Peyer's patch (tissue), 4 donors: ENCODE results near the gene ATRIP. TPM values are rescaled to one million over a fixed set of nuclear protein-coding genes. Genes with fewer than 3 reads are reported as not detected.

ENCODE experiments used
- DNase-seq, 3 donors: peaks; one replicate each; pipeline ENCODE4 v3.0.0-alpha.2; 2017 to 2019
- H3K27ac ChIP-seq, 4 donors: fragments of 200-600 bp; sonication (generic); one replicate each; pipeline ENCODE4 v1.5.1; 2016 to 2019
- H3K27me3 ChIP-seq, 2 donors: fragments of 200-600 bp; sonication (generic); one replicate each; pipeline ENCODE4 v1.5.1; 2019
- H3K36me3 ChIP-seq, 3 donors: fragments of 200-600 bp; sonication (generic); one replicate each; pipeline ENCODE4 v1.5.1; 2016 to 2019
- H3K4me1 ChIP-seq, 4 donors: fragments of 200-600 bp; sonication (generic); one replicate each; pipeline ENCODE4 v1.5.1; 2016 to 2019
- H3K4me3 ChIP-seq, 4 donors: fragments of 200-600 bp; sonication (generic); 1 replicate in 3 of 4; 2 replicates in 1 of 4; pipeline ENCODE4 v1.5.1; 2016 to 2019; ENCODE audit warnings: mild to moderate bottlenecking in 1 of 4
- H3K9me3 ChIP-seq, 4 donors: fragments of 200-600 bp; sonication (generic); one replicate each; pipeline ENCODE4 v1.5.1; 2016 to 2019; ENCODE audit warnings: mild to moderate bottlenecking in 1 of 4
- POLR2A ChIP-seq, 2 donors: fragments of 450-650 bp; IDR thresholded peaks; one replicate each; pipeline ENCODE4 v1.5.1; 2017; ENCODE audit warnings: antibody characterized with exemption in 2 of 2, mild to moderate bottlenecking in 2 of 2, moderate library complexity in 2 of 2
- total RNA-seq, 4 donors: library from RNA; depleted of rRNA; stranded (reverse); fragments of >200 nt; gene quantifications; one replicate each; pipeline ENCODE4 v1.1.0, GENCODE V29; 2016
- TF ChIP-seq, protein P1 (sequence below), 6 experiments: fragments of 450-650 bp in 4 of 6; fragments of 200-600 bp in 2 of 6; sonication (generic) in 1 of 6; IDR thresholded peaks; one replicate each; pipeline ENCODE4 v1.5.1; 2017 to 2019; ENCODE audit warnings: antibody characterized with exemption in 6 of 6, mild to moderate bottlenecking in 3 of 6, moderate library complexity in 1 of 6

Gene ATRIP
- total RNA-seq, 4 donors from 2014 or later = 2.6 to 13.2 (median 6.0) TPM

DNA sequence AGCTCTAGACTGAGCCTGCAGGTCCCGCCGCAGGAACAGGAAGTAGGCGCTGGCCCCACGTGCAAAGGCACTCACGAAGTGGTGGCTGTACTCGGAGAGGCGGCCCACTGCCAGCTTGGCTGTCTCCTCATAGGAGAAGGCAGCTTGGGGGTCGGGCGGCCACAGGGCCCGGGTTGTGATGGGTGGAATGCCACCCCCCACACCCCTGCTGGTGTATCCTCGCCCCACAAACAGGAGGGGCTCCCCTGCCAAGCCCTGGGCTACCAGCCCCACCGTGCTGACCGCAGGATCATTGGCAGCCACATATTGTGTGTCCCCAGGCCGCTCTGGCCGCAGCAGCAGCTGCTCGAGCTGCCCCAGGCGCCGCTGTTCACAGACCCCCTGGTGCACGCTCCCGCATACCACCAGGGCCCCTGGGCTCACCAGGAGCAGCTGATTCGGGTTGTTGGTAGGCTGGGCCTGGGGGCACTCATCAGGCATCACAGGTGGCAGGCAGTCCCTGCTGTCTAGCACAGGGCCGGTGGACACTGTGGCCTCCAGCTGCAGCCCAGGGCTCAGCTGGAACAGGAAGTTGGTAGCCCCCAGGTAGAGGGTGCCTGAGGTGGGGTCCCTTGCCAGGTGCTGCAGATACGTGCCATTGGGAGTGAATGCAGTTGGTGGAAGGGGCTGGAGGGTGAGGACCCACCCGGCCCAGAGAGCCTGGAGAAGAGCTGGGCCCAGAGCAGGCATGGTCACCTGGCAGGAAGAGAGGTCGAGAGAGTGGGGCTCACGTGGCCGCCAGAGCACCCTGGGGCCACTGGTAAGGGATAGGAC is 22.4 kb upstream of the ATRIP start:
- no peak overlapping the region for H3K27ac ChIP-seq
- H3K4me3 ChIP-seq = no peak overlapping the region
- H3K36me3 ChIP-seq = peaks cover 0 to 39% (median 0%) of the 10 kb centered on the region in 3 donors
- no peak for TF ChIP-seq POLR2A (IDR thresholded peaks at IDR 0.05)
- TF ChIP-seq, protein P1, sequence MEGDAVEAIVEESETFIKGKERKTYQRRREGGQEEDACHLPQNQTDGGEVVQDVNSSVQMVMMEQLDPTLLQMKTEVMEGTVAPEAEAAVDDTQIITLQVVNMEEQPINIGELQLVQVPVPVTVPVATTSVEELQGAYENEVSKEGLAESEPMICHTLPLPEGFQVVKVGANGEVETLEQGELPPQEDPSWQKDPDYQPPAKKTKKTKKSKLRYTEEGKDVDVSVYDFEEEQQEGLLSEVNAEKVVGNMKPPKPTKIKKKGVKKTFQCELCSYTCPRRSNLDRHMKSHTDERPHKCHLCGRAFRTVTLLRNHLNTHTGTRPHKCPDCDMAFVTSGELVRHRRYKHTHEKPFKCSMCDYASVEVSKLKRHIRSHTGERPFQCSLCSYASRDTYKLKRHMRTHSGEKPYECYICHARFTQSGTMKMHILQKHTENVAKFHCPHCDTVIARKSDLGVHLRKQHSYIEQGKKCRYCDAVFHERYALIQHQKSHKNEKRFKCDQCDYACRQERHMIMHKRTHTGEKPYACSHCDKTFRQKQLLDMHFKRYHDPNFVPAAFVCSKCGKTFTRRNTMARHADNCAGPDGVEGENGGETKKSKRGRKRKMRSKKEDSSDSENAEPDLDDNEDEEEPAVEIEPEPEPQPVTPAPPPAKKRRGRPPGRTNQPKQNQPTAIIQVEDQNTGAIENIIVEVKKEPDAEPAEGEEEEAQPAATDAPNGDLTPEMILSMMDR (IDR thresholded peaks at IDR 0.05) = no peak
- no peaks in the 10 kb centered on the region for H3K27me3 ChIP-seq
- H3K9me3 ChIP-seq = no peaks in the 10 kb centered on the region
- H3K4me1 ChIP-seq = peaks cover 0 to 32% (median 2%) of the 10 kb centered on the region in 4 donors
- no peak for DNase-seq

DNA sequence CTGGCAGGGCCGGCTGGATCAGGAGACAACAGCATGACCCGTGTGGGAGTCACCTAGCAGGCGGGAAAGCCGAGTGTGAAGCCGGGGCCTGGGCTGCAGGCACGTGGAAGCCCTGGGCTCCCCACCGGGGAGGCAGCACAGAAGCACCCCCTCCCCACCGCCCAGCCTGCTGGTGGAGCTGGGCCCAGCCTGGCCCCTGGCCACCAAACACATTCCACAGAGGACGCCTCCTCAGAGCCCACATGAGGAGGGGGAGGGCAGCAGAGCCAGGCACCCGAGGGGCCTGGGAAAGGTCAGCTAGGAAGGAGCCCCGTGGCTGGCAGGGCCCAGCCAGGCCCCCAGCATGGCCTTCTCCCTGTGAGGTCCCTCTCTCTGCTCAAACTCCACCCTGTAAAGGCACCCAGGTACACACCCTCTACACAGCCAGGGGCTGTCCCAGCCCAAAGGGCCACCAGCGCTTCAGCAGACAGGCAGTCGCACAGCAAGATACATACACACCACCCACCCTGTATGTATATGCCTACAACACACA is 21.2 kb upstream of the ATRIP start:
- no peak for DNase-seq
- H3K36me3 ChIP-seq = peaks cover 0 to 27% (median 0%) of the 10 kb centered on the region in 3 donors
- H3K27me3 ChIP-seq = no peaks in the 10 kb centered on the region
- no peak for TF ChIP-seq POLR2A (IDR thresholded peaks at IDR 0.05)
- TF ChIP-seq, protein P1 (IDR thresholded peaks at IDR 0.05) = no peak
- peak overlapping the region in 2 of 4 donors; percentile 13 to 44 for H3K27ac ChIP-seq
- no peaks in the 10 kb centered on the region for H3K9me3 ChIP-seq
- H3K4me1 ChIP-seq = peaks cover 0 to 37% (median 9%) of the 10 kb centered on the region in 4 donors
- H3K4me3 ChIP-seq = no peak overlapping the region

DNA sequence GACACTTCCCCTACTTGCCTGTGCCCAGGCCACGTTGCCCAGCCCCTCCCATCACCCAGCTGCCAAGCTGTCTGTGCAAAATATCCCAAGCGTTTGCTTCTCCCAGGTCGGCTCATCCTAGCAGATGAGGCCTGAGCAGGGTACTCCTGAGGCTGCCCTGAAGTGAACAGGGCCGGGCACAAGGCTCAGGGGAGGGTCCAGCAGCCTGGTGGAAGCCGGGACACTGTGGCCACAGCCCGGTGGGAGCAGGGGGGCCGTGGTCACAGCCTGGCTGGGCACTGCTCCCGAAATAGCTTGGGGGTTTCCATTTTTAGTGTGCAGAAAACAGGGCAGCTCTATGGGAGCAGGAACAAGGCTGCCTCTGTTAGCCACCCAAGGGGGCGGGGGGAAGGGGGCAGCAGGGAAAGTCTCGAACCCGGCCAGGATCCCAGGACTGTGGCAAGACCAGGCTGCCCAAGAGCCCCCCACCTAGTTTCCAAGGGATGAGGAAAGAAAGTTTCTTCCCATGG is 20.1 kb upstream of the ATRIP start:
- Histone ChIP-seq H3K27me3 (no peaks in the 10 kb centered on the region), H3K9me3 (no peaks in the 10 kb centered on the region), H3K4me3 (peak overlapping the region in 1 of 4 donors; percentile 78), H3K27ac (peak overlapping the region in 3 of 4 donors; percentile 38 to 95 (median 45)), H3K4me1 (peaks cover 0 to 46% (median 10%) of the 10 kb centered on the region in 4 donors), H3K36me3 (peaks cover 0 to 22% (median 0%) of the 10 kb centered on the region in 3 donors)
- no peak for DNase-seq
- TF ChIP-seq POLR2A (IDR thresholded peaks at IDR 0.05) = no peak
- TF ChIP-seq, protein P1 (IDR thresholded peaks at IDR 0.05) = no peak

DNA sequence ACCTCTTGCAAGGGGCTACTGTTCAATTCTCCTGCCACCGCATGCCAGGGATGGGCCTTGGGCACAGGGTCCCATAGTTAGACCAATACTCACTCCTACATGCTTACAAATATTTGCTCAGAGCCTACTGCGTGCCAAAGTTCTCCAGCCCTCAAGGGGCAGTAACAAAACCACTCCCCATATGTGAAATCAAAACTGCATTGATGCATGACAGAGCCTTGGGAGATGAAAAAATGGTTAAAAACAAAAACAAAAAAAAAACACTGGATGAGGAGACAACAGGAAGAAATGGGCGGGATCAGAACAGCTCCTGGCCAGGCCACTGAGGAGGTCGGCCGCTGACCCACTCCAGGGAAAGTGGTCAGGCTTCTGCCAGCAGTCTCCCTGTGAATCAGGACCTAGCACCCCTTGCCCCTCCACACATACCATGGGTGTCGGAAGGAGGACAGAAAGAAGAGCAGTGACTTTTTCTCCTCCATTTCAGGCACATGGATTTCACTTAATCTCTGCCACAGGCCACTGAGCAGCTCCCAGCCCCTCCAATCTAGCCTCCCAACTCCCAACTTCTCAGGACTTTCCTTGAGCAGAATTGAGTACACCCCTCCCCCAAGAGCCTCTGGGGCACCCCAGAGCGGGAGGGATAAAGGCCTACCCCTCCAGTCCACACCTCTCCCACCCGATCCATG is 19.4 kb upstream of the ATRIP start:
- Histone ChIP-seq H3K9me3 (no peaks in the 10 kb centered on the region), H3K27ac (peak overlapping the region; percentile 38 to 98 (median 88)), H3K4me1 (peaks cover 0 to 46% (median 10%) of the 10 kb centered on the region in 4 donors), H3K4me3 (peak overlapping the region in 2 of 4 donors; percentile 78 to 99), H3K36me3 (peaks cover 0 to 17% (median 0%) of the 10 kb centered on the region in 3 donors), H3K27me3 (no peaks in the 10 kb centered on the region)
- no peak for TF ChIP-seq POLR2A (IDR thresholded peaks at IDR 0.05)
- TF ChIP-seq, protein P1 (IDR thresholded peaks at IDR 0.05) = no peak
- DNase-seq = peak in 1 of 3 donors; percentile 43

DNA sequence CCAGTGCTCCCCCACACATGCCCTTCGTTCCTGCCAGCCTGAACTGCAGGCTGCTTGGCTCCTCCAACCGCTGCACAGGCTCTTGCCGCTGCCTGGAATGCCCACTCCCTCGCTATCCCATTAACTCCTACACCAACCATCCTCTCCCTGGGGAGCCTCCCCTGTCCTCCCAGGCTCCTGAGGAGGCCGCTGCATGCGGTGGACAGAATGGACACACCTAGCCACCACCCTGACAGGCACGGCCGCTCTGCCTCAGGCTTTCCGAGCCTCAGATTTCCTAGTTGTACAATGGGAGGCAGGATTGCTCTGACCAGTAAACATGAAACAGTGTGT is 18.9 kb upstream of the ATRIP start:
- peaks cover 0 to 46% (median 10%) of the 10 kb centered on the region in 4 donors for H3K4me1 ChIP-seq
- peak overlapping the region; percentile 38 to 98 (median 88) for H3K27ac ChIP-seq
- H3K4me3 ChIP-seq = peak overlapping the region in 3 of 4 donors; percentile 1 to 99 (median 78)
- H3K36me3 ChIP-seq = peaks cover 0 to 22% (median 0%) of the 10 kb centered on the region in 3 donors
- TF ChIP-seq, protein P1 (IDR thresholded peaks at IDR 0.05) = no peak
- no peaks in the 10 kb centered on the region for H3K9me3 ChIP-seq
- H3K27me3 ChIP-seq = no peaks in the 10 kb centered on the region
- peak in 1 of 3 donors; percentile 59 for DNase-seq
